Thoracic aorta (tissue), 2 donors: ENCODE measurements around the gene PKIB. TPM values are rescaled to one million over a fixed set of nuclear protein-coding genes. Genes with fewer than 3 reads are reported as not detected.

Experiments used
- ATAC-seq: fragments of 150-250 bp; one replicate; pipeline ENCODE4 v1.8.0; 2017; ENCODE audit warnings: low read depth; ENCODE audit not compliant: insufficient number of reproducible peaks, low FRiP score
- DNase-seq: peaks from one replicate; pipeline ENCODE4 v3.0.0-alpha.2; 2020; ENCODE audit warnings: low spot score
- H3K27ac ChIP-seq, 2 donors: fragments of 200-600 bp; sonication (generic); 1 replicate in 1 of 2; 2 replicates in 1 of 2; pipeline ENCODE4 v1.5.1; 2016; ENCODE audit warnings: mild to moderate bottlenecking in 2 of 2, moderate library complexity in 2 of 2
- H3K27me3 ChIP-seq: fragments of 200-600 bp; sonication (generic); replicated peaks from 2 replicates; pipeline ENCODE4 v1.6.0; 2016; ENCODE audit warnings: mild to moderate bottlenecking; ENCODE audit not compliant: insufficient read depth
- H3K36me3 ChIP-seq: fragments of 200-600 bp; sonication (generic); one replicate; pipeline ENCODE4 v1.5.1; 2016
- H3K4me1 ChIP-seq, 2 donors: fragments of 200-600 bp; sonication (generic); 1 replicate in 1 of 2; 2 replicates in 1 of 2; pipeline versions ENCODE4 v1.5.1 to v1.6.0; 2016; ENCODE audit warnings: low read depth in 2 of 2, mild to moderate bottlenecking in 1 of 2; ENCODE audit not compliant: control insufficient read depth in 1 of 2
- H3K4me3 ChIP-seq: fragments of 200-600 bp; sonication (generic); 2 replicates; pipeline ENCODE4 v1.5.1; 2016; ENCODE audit warnings: mild to moderate bottlenecking
- H3K9me3 ChIP-seq: fragments of 200-600 bp; sonication (generic); 2 replicates; pipeline ENCODE4 v1.5.1; 2016
- CTCF ChIP-seq: fragments of 200-600 bp; sonication (generic); IDR thresholded peaks from one replicate; pipeline ENCODE4 v1.5.1; 2019; ENCODE audit warnings: antibody characterized with exemption
- total RNA-seq, 2 donors: library from RNA; depleted of rRNA; stranded (reverse); fragments of >200 nt; gene quantifications; one replicate each; pipeline versions ENCODE4 v1.1.0 to v1.2.3, GENCODE V29; 2016

Gene PKIB
- total RNA-seq, 2 donors from 2014 or later: 0.81 to 6.0 TPM

- Histone ChIP-seq H3K27me3 (no peaks in the 10 kb centered on the region), H3K4me1 (no peaks in the 10 kb centered on the region), H3K36me3 (no peaks in the 10 kb centered on the region), H3K27ac (no peak overlapping the region), H3K9me3 (no peaks in the 10 kb centered on the region), H3K4me3 (no peak overlapping the region)
- ATAC-seq: no peak
- no peak for TF ChIP-seq CTCF
- DNase-seq: no peak
These were observed 66.5 kb downstream of the PKIB start for GRCh38 chr6:122676688-122677087.

- ATAC-seq: no peak
- TF ChIP-seq CTCF: no peak
- no peaks in the 10 kb centered on the region for H3K4me1 ChIP-seq
These were observed 67.2 kb downstream of the PKIB start for GRCh38 chr6:122677406-122677805.

GRCh38 chr6:122678841-122679240 is 68.6 kb downstream of the PKIB start:
- Histone ChIP-seq H3K36me3 (no peaks in the 10 kb centered on the region), H3K27ac (no peak overlapping the region), H3K4me3 (no peak overlapping the region), H3K27me3 (no peaks in the 10 kb centered on the region), H3K4me1 (no peaks in the 10 kb centered on the region), H3K9me3 (no peaks in the 10 kb centered on the region)
- DNase-seq (no peak), ATAC-seq (no peak)
- no peak for TF ChIP-seq CTCF

More at GRCh38 chr6:122677406-122677805, 67.2 kb downstream of the PKIB start:
- Histone ChIP-seq H3K4me3 (no peak overlapping the region), H3K36me3 (no peaks in the 10 kb centered on the region), H3K27me3 (no peaks in the 10 kb centered on the region), H3K27ac (no peak overlapping the region), H3K9me3 (no peaks in the 10 kb centered on the region)
- no peak for DNase-seq

GRCh38 chr6:122681705-122682104 is 71.5 kb downstream of the PKIB start:
- Histone ChIP-seq H3K27me3 (no peaks in the 10 kb centered on the region), H3K27ac (no peak overlapping the region), H3K9me3 (no peaks in the 10 kb centered on the region), H3K4me3 (no peak overlapping the region), H3K36me3 (no peaks in the 10 kb centered on the region), H3K4me1 (no peaks in the 10 kb centered on the region)
- no peak for TF ChIP-seq CTCF
- ATAC-seq: no peak
- DNase-seq: no peak

- DNase-seq: no peak
- no peak for ATAC-seq
- Histone ChIP-seq H3K4me3 (no peak overlapping the region), H3K27ac (no peak overlapping the region), H3K27me3 (no peaks in the 10 kb centered on the region), H3K36me3 (no peaks in the 10 kb centered on the region), H3K4me1 (no peaks in the 10 kb centered on the region), H3K9me3 (no peaks in the 10 kb centered on the region)
- no peak for TF ChIP-seq CTCF
These were observed 73.9 kb downstream of the PKIB start for GRCh38 chr6:122683989-122684651.
